Lung (tissue), 12 donors: Measurements from ENCODE around the gene MMP23B. TPM values are rescaled to one million over a fixed set of nuclear protein-coding genes. Genes with fewer than 3 reads are reported as not detected.

Experiments
- ATAC-seq: fragments of 200-7000 bp; cut with Tn5 transposase; one replicate; pipeline ENCODE4 v1.9.1; 2020; ENCODE audit warnings: moderate number of reproducible peaks; ENCODE audit not compliant: insufficient read depth, low FRiP score
- DNase-seq, 3 donors: peaks; one replicate each; pipeline ENCODE4 v3.0.0-alpha.2; 2013 to 2017
- H3K27ac ChIP-seq, 2 donors: one replicate each; pipeline ENCODE4 v1.5.1; 2013; ENCODE audit warnings: mild to moderate bottlenecking in 2 of 2, moderate library complexity in 2 of 2, control low read depth in 1 of 2, inconsistent platforms in 1 of 2, low read depth in 1 of 2, low read length in 1 of 2
- H3K27me3 ChIP-seq, 3 donors: one replicate each; pipeline ENCODE4 v1.5.1; 2013; ENCODE audit warnings: low read length in 2 of 3; ENCODE audit not compliant: control insufficient read depth in 3 of 3, insufficient read depth in 3 of 3
- H3K36me3 ChIP-seq, 4 donors: one replicate each; pipeline ENCODE4 v1.5.1; 2013; ENCODE audit warnings: low read length in 4 of 4, mild to moderate bottlenecking in 1 of 4, moderate library complexity in 1 of 4; ENCODE audit not compliant: control insufficient read depth in 4 of 4, insufficient read depth in 4 of 4
- H3K4me1 ChIP-seq, 5 donors: one replicate each; pipeline ENCODE4 v1.5.1; 2013; ENCODE audit warnings: low read length in 5 of 5, mild to moderate bottlenecking in 2 of 5, moderate library complexity in 1 of 5; ENCODE audit not compliant: control insufficient read depth in 5 of 5, insufficient read depth in 5 of 5
- H3K4me3 ChIP-seq: one replicate; pipeline ENCODE4 v1.5.1; 2013; ENCODE audit warnings: mild to moderate bottlenecking, control low read depth, moderate library complexity
- H3K9ac ChIP-seq, 2 donors: one replicate each; pipeline ENCODE4 v1.5.1; 2013; ENCODE audit warnings: low read length in 2 of 2, control low read depth in 1 of 2; ENCODE audit not compliant: insufficient read depth in 1 of 2
- H3K9me3 ChIP-seq, 4 donors: one replicate each; pipeline ENCODE4 v1.5.1; 2013; ENCODE audit warnings: low read length in 3 of 4, mild to moderate bottlenecking in 1 of 4, moderate library complexity in 1 of 4; ENCODE audit not compliant: control insufficient read depth in 4 of 4, insufficient read depth in 3 of 4
- WGBS, 2 donors: extraction: QIAGEN DNeasy Blood & Tissue Kit; methylation state at CpG; one replicate each; pipeline ENCODE4 v1.1.7; 2013; 5-methylcytosine and 5-hydroxymethylcytosine counted together
- polyA plus RNA-seq, 2 donors: library from polyadenylated mRNA; stranded (reverse); fragments of 200-250 nt; gene quantifications; one replicate each; pipeline ENCODE4 v1.2.1, GENCODE V29; 2013
- total RNA-seq, 2 donors: library from RNA; depleted of rRNA in 1 of 2; stranded (reverse); fragments of >200 nt in 1 of 2; gene quantifications; one replicate each; pipeline ENCODE4 v1.2.1, GENCODE V29; 2014 to 2021
- TF ChIP-seq, protein P1 (sequence below): IDR thresholded peaks from 2 replicates; pipeline ENCODE4 v1.5.1; 2012; ENCODE audit warnings: mild to moderate bottlenecking; ENCODE audit errors: control extremely low read depth, extremely low read depth
- donor health status: control.
- donor health status: control.
- donor health status: Bipolar disorder and iron deficiency.
- donor health status: healthy.
- donor health status: DM: yes; HTN: yes; CAD: no.

The MMP23B gene
- total and polyA plus RNA-seq, 4 donors: 14.1 to 40.3 (median 22.1) TPM

DNA sequence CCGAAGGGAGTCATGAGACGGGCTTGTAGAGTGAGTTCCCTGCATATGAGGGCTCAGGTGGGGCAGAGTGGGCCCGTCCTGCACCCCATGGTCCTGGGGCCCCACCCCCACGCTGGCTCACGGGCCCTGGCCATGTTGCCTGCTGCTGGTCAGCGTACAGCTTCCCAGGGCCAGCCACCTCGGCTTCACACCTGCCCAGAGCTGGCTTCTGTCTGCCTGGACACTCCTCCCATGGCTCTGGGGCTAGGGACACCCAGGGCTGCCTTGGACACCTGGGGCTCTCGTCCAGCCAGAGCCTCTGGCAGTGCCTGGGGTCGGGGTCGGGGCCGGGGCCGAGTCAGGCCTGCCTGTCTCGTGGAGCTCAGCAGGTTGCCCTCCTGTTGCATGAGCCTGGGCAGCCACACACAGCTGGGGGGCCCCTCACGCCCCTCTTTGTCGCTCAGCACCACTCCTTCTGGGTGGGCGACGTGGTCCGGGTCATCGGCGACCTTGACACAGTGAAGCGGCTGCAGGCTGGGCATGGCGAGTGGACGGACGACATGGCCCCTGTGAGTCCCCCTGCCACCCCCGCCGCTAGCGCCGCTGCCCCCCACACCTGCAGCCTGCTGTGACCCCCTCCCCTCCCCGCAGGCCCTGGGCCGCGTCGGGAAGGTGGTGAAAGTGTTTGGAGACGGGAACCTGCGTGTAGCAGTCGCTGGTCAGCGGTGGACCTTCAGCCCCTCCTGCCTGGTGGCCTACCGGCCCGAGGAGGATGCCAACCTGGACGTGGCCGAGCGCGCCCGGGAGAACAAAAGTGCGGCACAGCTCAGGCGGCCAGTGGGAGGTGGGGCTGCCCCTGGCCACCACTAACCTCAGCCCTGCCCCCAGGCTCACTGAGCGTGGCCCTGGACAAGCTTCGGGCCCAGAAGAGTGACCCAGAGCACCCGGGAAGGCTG lies 5.5 kb upstream of the MMP23B start:
- TF ChIP-seq, protein P1, sequence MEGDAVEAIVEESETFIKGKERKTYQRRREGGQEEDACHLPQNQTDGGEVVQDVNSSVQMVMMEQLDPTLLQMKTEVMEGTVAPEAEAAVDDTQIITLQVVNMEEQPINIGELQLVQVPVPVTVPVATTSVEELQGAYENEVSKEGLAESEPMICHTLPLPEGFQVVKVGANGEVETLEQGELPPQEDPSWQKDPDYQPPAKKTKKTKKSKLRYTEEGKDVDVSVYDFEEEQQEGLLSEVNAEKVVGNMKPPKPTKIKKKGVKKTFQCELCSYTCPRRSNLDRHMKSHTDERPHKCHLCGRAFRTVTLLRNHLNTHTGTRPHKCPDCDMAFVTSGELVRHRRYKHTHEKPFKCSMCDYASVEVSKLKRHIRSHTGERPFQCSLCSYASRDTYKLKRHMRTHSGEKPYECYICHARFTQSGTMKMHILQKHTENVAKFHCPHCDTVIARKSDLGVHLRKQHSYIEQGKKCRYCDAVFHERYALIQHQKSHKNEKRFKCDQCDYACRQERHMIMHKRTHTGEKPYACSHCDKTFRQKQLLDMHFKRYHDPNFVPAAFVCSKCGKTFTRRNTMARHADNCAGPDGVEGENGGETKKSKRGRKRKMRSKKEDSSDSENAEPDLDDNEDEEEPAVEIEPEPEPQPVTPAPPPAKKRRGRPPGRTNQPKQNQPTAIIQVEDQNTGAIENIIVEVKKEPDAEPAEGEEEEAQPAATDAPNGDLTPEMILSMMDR: no peak
- peaks cover 0 to 4% (median 0%) of the 10 kb centered on the region in 4 donors for H3K9me3 ChIP-seq
- 94 to 97% methylated on average over 45 to 48 of the region's 48 CpGs for WGBS, 2 donors
- H3K4me3 ChIP-seq: no peak overlapping the region
- ATAC-seq: no peak
- peaks cover 0 to 5% (median 0%) of the 10 kb centered on the region in 3 donors for H3K27me3 ChIP-seq
- DNase-seq: no peak
- H3K27ac ChIP-seq: no peak overlapping the region
- peaks cover 0 to 9% (median 0%) of the 10 kb centered on the region in 5 donors for H3K4me1 ChIP-seq
- peaks cover 0 to 21% (median 9%) of the 10 kb centered on the region in 4 donors for H3K36me3 ChIP-seq
- H3K9ac ChIP-seq: no peak overlapping the region

DNA sequence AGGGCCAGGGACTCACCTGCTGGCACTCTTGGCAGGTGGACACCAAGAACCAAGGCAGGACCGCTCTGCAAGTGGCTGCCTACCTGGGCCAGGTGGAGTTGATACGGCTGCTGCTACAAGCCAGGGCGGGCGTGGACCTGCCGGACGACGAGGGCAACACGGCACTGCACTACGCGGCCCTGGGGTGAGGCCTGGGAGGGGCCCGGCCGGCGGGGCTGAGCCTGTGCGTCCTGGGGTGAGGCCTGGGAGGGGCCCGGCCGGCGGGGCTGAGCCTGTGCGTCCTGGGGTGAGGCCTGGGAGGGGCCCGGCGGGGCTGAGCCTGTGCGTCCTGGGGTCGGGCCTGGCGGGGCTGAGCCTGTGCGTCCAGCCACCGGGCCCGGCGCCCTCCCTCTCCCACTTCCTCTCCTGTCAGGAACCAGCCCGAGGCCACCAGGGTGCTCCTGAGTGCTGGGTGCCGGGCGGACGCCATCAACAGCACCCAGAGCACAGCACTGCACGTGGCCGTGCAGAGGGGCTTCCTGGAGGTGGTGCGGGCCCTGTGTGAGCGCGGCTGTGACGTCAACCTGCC lies 4.6 kb upstream of the MMP23B start:
- peaks cover 0 to 9% (median 0%) of the 10 kb centered on the region in 5 donors for H3K4me1 ChIP-seq
- H3K4me3 ChIP-seq: no peak overlapping the region
- 82 to 95% methylated on average over 21 to 37 of the region's 37 CpGs for WGBS, 2 donors
- no peak for DNase-seq
- TF ChIP-seq, protein P1: no peak
- H3K36me3 ChIP-seq: peaks cover 0 to 21% (median 9%) of the 10 kb centered on the region in 4 donors
- peaks cover 0 to 4% (median 0%) of the 10 kb centered on the region in 4 donors for H3K9me3 ChIP-seq
- ATAC-seq: no peak
- H3K27me3 ChIP-seq: peaks cover 0 to 5% (median 0%) of the 10 kb centered on the region in 3 donors
- no peak overlapping the region for H3K9ac ChIP-seq
- H3K27ac ChIP-seq: no peak overlapping the region

DNA sequence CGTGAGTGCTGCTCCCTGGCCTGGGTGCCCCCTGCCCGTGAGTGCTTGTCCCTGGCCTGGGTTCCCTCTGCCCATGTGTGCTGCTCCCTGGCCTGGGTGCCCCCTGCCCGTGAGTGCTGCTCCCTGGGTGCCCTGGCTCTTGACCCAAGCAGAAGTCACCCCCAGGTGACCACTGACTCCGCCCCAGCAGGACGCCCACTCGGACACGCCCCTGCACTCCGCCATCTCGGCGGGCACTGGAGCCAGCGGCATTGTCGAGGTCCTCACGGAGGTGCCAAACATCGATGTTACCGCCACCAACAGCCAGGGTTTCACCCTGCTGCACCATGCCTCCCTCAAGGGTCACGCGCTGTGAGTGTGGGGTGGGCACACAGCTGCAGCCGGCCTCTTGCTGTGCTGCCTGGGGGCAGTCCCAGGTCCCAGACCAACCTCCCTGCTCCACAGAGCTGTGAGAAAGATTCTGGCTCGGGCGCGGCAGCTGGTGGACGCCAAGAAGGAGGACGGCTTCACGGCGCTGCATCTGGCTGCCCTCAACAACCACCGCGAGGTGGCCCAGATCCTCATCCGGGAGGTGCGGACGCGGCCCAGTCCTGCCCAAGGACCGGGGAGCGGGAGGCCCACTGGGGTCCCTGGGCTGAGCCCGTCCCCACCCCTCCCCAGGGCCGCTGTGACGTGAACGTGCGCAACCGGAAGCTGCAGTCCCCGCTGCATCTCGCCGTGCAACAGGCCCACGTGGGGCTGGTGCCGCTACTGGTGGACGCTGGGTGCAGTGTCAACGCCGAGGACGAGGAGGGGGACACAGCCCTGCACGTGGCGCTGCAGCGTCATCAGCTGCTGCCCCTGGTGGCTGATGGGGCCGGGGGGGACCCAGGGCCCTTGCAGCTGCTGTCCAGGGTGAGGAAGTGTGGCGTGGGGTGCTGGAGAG lies 3.9 kb upstream of the MMP23B start:
- H3K4me3 ChIP-seq: no peak overlapping the region
- peaks cover 0 to 4% (median 0%) of the 10 kb centered on the region in 4 donors for H3K9me3 ChIP-seq
- no peak overlapping the region for H3K9ac ChIP-seq
- peaks cover 0 to 9% (median 0%) of the 10 kb centered on the region in 5 donors for H3K4me1 ChIP-seq
- H3K36me3 ChIP-seq: peaks cover 0 to 21% (median 9%) of the 10 kb centered on the region in 4 donors
- WGBS, 2 donors: 95 to 96% methylated on average over 53 of the region's 53 CpGs
- DNase-seq: no peak
- no peak overlapping the region for H3K27ac ChIP-seq
- H3K27me3 ChIP-seq: peaks cover 0 to 5% (median 0%) of the 10 kb centered on the region in 3 donors
- ATAC-seq: no peak
- TF ChIP-seq, protein P1: no peak
